Germinal center (tissue), 1 donor: Measurements from ENCODE around the gene H2BW1.
"Not testable (repeated sequence)": the region's sequence is repeated elsewhere in the genome, so short reads cannot be mapped to it uniquely, and the experiment has no call there.

Source experiments
- DNase-seq: peaks from one replicate; pipeline ENCODE4 v3.0.0; 2012; ENCODE audit warnings: mixed read lengths, low spot score

H2BW1 gene

DNA sequence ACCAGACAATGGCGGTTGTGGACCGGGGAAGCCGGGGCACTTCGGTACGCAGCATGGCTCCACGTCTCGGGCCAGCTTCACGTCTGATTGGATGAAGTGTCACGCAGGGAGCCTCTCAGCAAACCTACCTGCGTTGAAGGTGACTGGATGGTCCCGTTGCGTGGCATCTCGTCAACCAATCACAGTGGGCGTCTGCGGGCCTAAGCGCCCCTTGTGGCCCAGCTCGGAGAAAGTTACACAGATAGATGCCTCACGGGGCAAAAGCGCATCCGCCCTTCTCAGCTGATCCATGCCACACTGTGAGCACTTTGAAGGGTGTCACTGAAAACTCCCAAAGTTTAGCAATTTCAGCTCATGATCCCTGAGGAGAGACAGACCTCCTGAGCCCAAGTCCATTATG, at the start of gene H2BW1:
Gene H2BW1 (minus strand): TSS at position 103 of the 400 bp plus-strand sequence. CDS start 132 bp downstream, outside the sequence.
- DNase-seq = no peak

- not testable (repeated sequence) for DNase-seq
Measured at GRCh38 chrX:104062636-104063035, 49.1 kb upstream of the H2BW1 start.

DNA sequence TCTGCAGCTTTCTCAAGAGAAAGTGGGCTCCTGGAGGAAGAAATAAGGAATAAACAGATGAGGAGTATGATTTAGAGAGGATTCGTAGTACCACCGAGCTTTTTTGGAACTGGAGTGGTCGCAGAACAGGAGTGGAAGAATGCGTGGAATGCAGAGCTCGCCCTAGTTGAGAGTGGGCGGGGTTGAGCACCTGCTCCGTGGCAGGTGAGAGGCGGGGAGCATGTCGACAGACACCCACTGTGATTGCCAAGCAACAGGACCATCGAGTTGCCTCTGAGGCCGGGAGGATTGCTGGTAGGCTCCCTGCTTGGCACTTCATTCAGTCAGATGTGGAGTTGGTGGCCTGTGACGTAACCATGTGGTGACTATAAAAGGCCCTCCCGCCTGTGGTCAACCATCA, 41.4 kb upstream of the H2BW1 start:
- not testable (repeated sequence) for DNase-seq

GRCh38 chrX:104047171-104047570, 33.7 kb upstream of the H2BW1 start:
- DNase-seq = no peak

GRCh38 chrX:104045642-104046041, 32.1 kb upstream of the H2BW1 start:
- no peak for DNase-seq

DNA sequence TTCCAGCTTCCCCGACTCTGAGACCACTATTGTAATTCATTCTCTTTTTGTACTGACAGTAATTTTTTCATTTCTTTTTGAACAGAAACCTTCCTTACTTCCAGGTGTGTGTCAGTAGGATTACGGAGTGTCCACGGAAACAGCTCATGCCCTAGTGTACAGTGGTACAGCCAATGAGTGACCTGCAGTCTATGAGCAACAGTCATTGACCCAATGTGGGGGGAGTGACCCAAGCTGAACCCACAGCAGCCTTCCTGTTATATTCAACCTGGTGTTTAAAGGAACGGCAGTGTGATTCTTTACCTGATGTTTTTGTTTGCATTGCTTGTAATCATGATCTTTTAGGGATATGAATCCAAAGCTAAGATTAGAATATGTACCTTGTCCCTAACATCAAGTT, 27.5 kb upstream of the H2BW1 start:
- no peak for DNase-seq

DNA sequence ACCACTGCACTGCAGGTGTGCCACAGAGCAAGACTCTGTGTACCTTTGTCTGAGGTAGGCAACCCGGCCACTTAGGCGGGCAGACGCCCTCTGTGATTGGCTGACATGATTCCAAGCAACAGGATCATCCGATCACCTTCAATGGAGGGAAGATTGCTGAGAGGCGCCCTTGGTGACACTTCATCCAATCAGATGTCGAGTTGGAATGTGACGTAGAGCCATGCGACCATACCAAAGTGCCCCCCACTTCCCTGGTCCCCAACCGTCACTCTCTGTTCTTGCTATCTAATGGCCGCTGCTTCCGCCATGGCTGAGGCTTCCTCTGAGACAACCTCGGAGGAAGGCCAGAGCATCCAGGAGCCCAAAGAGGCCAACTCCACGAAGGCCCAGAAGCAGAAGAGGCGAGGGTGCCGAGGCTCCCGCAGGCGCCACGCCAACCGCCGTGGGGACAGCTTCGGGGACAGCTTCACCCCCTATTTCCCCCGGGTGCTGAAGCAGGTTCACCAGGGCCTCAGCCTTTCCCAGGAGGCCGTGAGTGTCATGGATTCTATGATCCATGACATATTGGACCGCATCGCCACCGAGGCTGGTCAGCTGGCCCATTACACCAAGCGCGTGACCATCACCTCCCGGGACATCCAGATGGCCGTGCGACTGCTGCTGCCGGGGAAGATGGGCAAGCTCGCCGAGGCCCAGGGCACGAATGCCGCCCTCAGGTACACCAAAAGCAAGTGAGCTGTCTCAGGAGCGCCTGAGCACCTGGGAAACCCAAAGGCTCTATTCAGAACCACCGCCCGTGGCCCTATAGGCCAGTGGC, 26.4 kb upstream of the H2BW1 start, which contains the start of gene H2BW2:
Gene H2BW2 (plus strand): TSS at position 268 of the 817 bp plus-strand sequence. CDS start 39 bp downstream, at position 307.
- no peak for DNase-seq

GRCh38 chrX:104018126-104018525, 4.6 kb upstream of the H2BW1 start:
- no peak for DNase-seq

- not testable (repeated sequence) for DNase-seq
Measured at GRCh38 chrX:104015576-104015975, 2.1 kb upstream of the H2BW1 start.

- no peak for DNase-seq
Measured at GRCh38 chrX:104013158-104013557, 350 bp downstream of the H2BW1 start.

DNA sequence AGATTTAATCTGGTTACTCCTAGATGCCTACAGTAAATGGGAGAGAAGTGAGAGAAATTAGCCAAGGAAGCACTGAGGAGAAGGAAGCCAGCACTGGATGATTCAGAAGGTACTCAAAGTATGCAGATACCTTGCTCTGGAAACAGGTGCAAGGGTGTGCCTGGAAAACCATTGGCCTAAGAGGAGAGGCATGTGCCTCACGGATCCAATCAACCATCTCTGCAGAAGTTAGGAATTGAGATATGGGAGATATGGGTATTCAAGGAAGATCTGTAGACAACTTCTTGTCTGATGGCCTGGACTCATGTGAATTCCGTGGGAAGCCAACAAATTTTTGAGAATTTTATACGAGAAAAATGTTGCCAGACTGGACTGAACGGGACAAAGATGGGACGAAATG, 4.7 kb downstream of the H2BW1 start:
- DNase-seq = no peak

- no peak for DNase-seq
Measured at GRCh38 chrX:103999234-103999633, 14.3 kb downstream of the H2BW1 start.

DNA sequence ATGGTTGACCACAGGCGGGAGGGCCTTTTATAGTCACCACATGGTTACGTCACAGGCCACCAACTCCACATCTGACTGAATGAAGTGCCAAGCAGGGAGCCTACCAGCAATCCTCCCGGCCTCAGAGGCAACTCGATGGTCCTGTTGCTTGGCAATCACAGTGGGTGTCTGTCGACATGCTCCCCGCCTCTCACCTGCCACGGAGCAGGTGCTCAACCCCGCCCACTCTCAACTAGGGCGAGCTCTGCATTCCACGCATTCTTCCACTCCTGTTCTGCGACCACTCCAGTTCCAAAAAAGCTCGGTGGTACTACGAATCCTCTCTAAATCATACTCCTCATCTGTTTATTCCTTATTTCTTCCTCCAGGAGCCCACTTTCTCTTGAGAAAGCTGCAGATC, 30.0 kb downstream of the H2BW1 start:
- not testable (repeated sequence) for DNase-seq

DNA sequence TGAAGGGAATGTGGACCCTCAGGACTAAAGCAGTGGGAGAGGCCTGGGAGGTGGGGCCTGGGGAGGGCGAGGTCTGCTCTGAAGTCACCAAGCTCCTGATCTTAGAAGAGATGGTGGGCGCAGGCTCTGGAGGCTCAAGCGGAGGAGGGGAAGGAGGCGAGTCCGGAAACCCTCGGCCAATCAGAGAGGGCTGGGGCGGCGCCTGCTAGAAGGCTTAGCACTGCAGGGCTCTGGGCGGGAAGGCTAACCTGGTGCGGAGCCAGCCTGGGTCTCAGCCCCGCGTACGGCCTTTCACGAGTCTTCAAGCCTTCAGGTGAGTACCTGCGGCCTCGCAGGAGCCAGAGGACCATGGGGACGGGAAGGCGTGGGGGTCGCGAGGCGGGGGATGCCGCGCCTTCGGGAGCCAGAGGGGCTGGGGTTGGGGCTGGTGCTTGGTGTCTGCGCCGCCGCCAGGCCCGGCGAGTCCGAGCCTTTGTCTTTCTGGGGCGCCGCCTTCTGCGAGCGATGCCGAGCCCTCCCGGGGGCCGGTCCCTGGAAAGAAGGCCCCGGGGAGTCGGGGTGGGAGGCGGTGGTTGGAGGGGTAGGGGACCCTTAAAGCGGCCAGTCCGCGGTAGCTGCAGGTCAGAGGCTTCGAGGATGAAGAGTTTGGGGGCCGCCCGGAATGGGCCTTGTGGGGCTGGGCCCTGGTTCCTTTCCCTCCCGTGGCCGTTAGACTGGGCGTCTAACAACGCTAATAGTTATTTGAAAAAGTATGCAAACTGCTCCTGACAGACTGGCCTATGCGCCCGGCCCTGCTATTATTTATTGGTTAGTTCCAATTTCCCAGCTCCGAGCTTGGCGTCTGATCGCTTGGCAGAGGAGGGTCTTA, 50.9 kb downstream of the H2BW1 start, which contains the start of gene TMSB15B:
Gene TMSB15B (plus strand): TSS at position 217 of the 868 bp plus-strand sequence.
- DNase-seq = not testable (repeated sequence)
